ENCODE results near the gene SP100.

The SP100 gene

DNA sequence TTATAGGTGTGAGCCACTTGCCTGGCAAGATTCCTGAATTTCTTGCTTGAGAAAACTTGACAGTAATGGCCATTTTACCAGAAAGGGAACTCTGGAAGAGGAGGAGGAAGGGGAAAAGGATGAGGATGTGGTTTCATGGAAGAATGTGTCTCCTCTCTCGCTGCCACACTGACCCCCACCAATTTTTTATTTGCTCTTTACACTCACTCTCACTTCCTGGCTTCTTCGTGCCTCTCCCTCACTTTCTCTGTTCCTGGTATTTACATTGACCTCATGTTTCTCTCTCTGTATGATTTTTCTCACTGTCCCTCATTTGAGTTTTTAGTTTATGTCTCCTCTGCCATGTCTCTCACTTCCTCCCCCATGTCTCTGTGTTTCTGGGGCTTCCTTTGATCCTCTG lies 162.1 kb downstream of the SP100 start:
- no peak overlapping the region for H3K27ac ChIP-seq (ENCODE audit: low read length)
- peaks cover 0 to 2% of the 10 kb centered on the region in 2 donors for H3K27me3 ChIP-seq (ENCODE audit: control insufficient read depth in 1 of 2, insufficient read depth in 2 of 2, low read length in 2 of 2)
- H3K4me3 ChIP-seq (ENCODE audit: low read length in 2 of 2): no peak overlapping the region
- H3K4me1 ChIP-seq (ENCODE audit: control insufficient read depth, insufficient read depth, low read length): no peaks in the 10 kb centered on the region
- H3K9me3 ChIP-seq (ENCODE audit: control insufficient read depth in 2 of 2, low read length in 2 of 2): no peaks in the 10 kb centered on the region
- H3K9ac ChIP-seq (ENCODE audit: low read length in 2 of 2): no peak overlapping the region
- no peaks in the 10 kb centered on the region for H3K36me3 ChIP-seq (ENCODE audit: control insufficient read depth in 2 of 2, insufficient read depth in 2 of 2, low read length in 2 of 2)

- H3K4me3 ChIP-seq (ENCODE audit: low read length in 2 of 2): no peak overlapping the region
- no peak overlapping the region for H3K9ac ChIP-seq (ENCODE audit: low read length in 2 of 2)
- no peaks in the 10 kb centered on the region for H3K36me3 ChIP-seq (ENCODE audit: control insufficient read depth in 2 of 2, insufficient read depth in 2 of 2, low read length in 2 of 2)
- peaks cover 0 to 2% of the 10 kb centered on the region in 2 donors for H3K27me3 ChIP-seq (ENCODE audit: control insufficient read depth in 1 of 2, insufficient read depth in 2 of 2, low read length in 2 of 2)
- no peak overlapping the region for H3K27ac ChIP-seq (ENCODE audit: low read length)
- H3K9me3 ChIP-seq (ENCODE audit: control insufficient read depth in 2 of 2, low read length in 2 of 2): no peaks in the 10 kb centered on the region
- H3K4me1 ChIP-seq (ENCODE audit: control insufficient read depth, insufficient read depth, low read length): no peaks in the 10 kb centered on the region
These were observed 166.9 kb downstream of the SP100 start for GRCh38 chr2:230582851-230583283.

GRCh38 chr2:230583581-230583980 lies 167.6 kb downstream of the SP100 start:
- no peaks in the 10 kb centered on the region for H3K36me3 ChIP-seq (ENCODE audit: control insufficient read depth in 2 of 2, insufficient read depth in 2 of 2, low read length in 2 of 2)

GRCh38 chr2:230586328-230586982 lies 170.5 kb downstream of the SP100 start:
- Histone ChIP-seq H3K27me3 (ENCODE audit: control insufficient read depth in 1 of 2, insufficient read depth in 2 of 2, low read length in 2 of 2) (peaks cover 0 to 2% of the 10 kb centered on the region in 2 donors), H3K36me3 (ENCODE audit: control insufficient read depth in 2 of 2, insufficient read depth in 2 of 2, low read length in 2 of 2) (no peaks in the 10 kb centered on the region), H3K9me3 (ENCODE audit: control insufficient read depth in 2 of 2, low read length in 2 of 2) (no peaks in the 10 kb centered on the region), H3K4me1 (ENCODE audit: control insufficient read depth, insufficient read depth, low read length) (no peaks in the 10 kb centered on the region), H3K4me3 (ENCODE audit: low read length in 2 of 2) (no peak overlapping the region), H3K27ac (ENCODE audit: low read length) (no peak overlapping the region), H3K9ac (ENCODE audit: low read length in 2 of 2) (no peak overlapping the region)

More at GRCh38 chr2:230583581-230583980, 167.6 kb downstream of the SP100 start:
- no peaks in the 10 kb centered on the region for H3K4me1 ChIP-seq (ENCODE audit: control insufficient read depth, insufficient read depth, low read length)
- H3K9me3 ChIP-seq (ENCODE audit: control insufficient read depth in 2 of 2, low read length in 2 of 2): no peaks in the 10 kb centered on the region
- H3K27me3 ChIP-seq (ENCODE audit: control insufficient read depth in 1 of 2, insufficient read depth in 2 of 2, low read length in 2 of 2): peaks cover 0 to 2% of the 10 kb centered on the region in 2 donors
- no peak overlapping the region for H3K27ac ChIP-seq (ENCODE audit: low read length)
- no peak overlapping the region for H3K9ac ChIP-seq (ENCODE audit: low read length in 2 of 2)
- no peak overlapping the region for H3K4me3 ChIP-seq (ENCODE audit: low read length in 2 of 2)

GRCh38 chr2:230589025-230589424 lies 173.0 kb downstream of the SP100 start:
- no peaks in the 10 kb centered on the region for H3K4me1 ChIP-seq (ENCODE audit: control insufficient read depth, insufficient read depth, low read length)
- H3K9ac ChIP-seq (ENCODE audit: low read length in 2 of 2): no peak overlapping the region
- no peaks in the 10 kb centered on the region for H3K27me3 ChIP-seq (ENCODE audit: control insufficient read depth in 1 of 2, insufficient read depth in 2 of 2, low read length in 2 of 2)
- H3K36me3 ChIP-seq (ENCODE audit: control insufficient read depth in 2 of 2, insufficient read depth in 2 of 2, low read length in 2 of 2): no peaks in the 10 kb centered on the region
- H3K9me3 ChIP-seq (ENCODE audit: control insufficient read depth in 2 of 2, low read length in 2 of 2): no peaks in the 10 kb centered on the region
- no peak overlapping the region for H3K4me3 ChIP-seq (ENCODE audit: low read length in 2 of 2)
- H3K27ac ChIP-seq (ENCODE audit: low read length): no peak overlapping the region

DNA sequence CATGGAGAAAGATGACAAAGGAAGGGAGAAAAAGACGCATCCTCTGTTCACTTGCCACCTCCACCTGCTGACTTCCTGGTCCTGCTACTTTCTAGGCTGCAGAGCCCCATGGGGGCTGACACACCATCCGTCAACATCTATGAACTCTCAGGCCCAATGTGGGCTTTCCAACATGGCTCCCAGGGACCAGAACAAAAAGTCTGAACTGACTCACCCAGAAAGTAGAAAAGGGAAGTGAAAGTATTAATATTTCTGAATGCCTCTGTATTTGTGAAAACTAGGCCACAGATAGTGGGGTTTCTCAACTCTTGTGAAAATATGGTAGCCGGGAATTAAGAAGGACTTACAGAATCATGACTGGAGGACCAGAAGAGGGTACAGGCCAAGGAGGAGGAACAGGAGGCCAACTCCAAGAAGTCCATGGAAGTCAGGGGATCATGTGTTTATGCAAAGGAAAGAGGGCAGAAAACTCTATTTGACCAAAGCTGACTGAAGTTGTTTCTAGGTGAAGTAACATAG lies 173.6 kb downstream of the SP100 start:
- no peak overlapping the region for H3K4me3 ChIP-seq (ENCODE audit: low read length in 2 of 2)
- no peak overlapping the region for H3K27ac ChIP-seq (ENCODE audit: low read length)
- H3K9me3 ChIP-seq (ENCODE audit: control insufficient read depth in 2 of 2, low read length in 2 of 2): no peaks in the 10 kb centered on the region
- H3K4me1 ChIP-seq (ENCODE audit: control insufficient read depth, insufficient read depth, low read length): no peaks in the 10 kb centered on the region
- no peaks in the 10 kb centered on the region for H3K36me3 ChIP-seq (ENCODE audit: control insufficient read depth in 2 of 2, insufficient read depth in 2 of 2, low read length in 2 of 2)
- peaks cover 0 to 2% of the 10 kb centered on the region in 2 donors for H3K27me3 ChIP-seq (ENCODE audit: control insufficient read depth in 1 of 2, insufficient read depth in 2 of 2, low read length in 2 of 2)
- no peak overlapping the region for H3K9ac ChIP-seq (ENCODE audit: low read length in 2 of 2)

DNA sequence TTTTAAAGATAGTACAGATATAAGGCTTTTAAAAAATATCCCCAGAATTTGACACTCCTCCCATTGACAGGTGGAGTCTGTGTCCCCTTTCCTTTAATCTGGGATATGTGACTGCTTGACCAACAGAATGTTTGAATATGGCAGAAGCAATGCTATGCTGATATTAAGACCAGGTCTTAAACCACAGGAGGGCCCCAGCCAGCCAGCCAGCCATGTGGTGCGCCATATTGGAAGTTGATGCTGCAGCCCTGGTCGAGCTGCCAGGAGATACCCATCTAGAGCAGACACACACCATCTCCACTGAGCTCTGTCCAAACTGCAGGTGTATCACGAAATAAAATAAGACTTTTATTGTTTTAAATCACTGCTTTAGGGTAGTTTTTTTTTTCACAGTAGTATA lies 174.3 kb downstream of the SP100 start:
- Histone ChIP-seq H3K4me1 (ENCODE audit: control insufficient read depth, insufficient read depth, low read length) (no peaks in the 10 kb centered on the region), H3K9ac (ENCODE audit: low read length in 2 of 2) (no peak overlapping the region), H3K9me3 (ENCODE audit: control insufficient read depth in 2 of 2, low read length in 2 of 2) (no peaks in the 10 kb centered on the region), H3K4me3 (ENCODE audit: low read length in 2 of 2) (no peak overlapping the region), H3K27ac (ENCODE audit: low read length) (no peak overlapping the region), H3K27me3 (ENCODE audit: control insufficient read depth in 1 of 2, insufficient read depth in 2 of 2, low read length in 2 of 2) (peaks cover 0 to 2% of the 10 kb centered on the region in 2 donors), H3K36me3 (ENCODE audit: control insufficient read depth in 2 of 2, insufficient read depth in 2 of 2, low read length in 2 of 2) (no peaks in the 10 kb centered on the region)

DNA sequence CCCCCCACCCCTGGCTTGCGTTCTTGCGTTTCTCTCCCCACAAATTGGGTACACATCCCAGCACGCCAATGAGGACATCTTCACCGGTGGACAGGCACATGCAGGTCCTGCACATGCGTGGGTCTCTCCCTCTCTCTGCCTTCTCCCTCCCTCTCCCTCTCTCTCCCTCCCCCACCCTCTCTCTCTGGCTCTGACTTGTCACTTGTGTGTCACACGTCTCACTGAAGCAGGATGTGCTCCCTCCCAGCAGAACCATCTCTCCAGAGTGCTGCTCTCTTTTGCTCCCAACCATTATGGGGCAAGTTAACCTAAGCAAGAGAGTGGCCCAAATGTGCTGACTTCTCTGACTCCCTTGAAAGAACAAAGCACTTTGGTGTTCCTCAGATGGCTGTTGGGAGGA lies 175.8 kb downstream of the SP100 start:
- peaks cover 0 to 2% of the 10 kb centered on the region in 2 donors for H3K27me3 ChIP-seq (ENCODE audit: control insufficient read depth in 1 of 2, insufficient read depth in 2 of 2, low read length in 2 of 2)
- no peak overlapping the region for H3K27ac ChIP-seq (ENCODE audit: low read length)
- no peaks in the 10 kb centered on the region for H3K36me3 ChIP-seq (ENCODE audit: control insufficient read depth in 2 of 2, insufficient read depth in 2 of 2, low read length in 2 of 2)
- H3K4me1 ChIP-seq (ENCODE audit: control insufficient read depth, insufficient read depth, low read length): no peaks in the 10 kb centered on the region
- H3K9ac ChIP-seq (ENCODE audit: low read length in 2 of 2): no peak overlapping the region
- no peak overlapping the region for H3K4me3 ChIP-seq (ENCODE audit: low read length in 2 of 2)
- no peaks in the 10 kb centered on the region for H3K9me3 ChIP-seq (ENCODE audit: control insufficient read depth in 2 of 2, low read length in 2 of 2)

DNA sequence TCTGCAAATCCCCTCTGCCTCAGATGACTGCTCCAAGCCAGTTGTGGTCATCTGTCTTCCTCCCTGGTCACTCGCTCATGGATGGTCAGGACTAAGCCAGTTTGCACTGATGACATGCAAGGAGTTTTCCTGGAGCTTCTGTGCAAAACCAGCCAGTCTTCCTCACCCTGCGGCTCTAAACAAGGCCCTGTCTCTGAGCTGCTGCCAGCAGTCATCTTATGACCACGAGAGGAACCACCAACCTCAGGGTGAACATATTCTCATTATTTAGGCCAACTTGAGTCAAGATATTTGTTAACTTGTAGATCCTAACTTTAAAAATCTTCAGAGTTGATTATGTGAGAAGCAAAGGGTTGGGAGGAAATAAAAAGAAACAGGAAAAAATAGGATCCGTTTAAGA lies 176.8 kb downstream of the SP100 start:
- Histone ChIP-seq H3K4me3 (ENCODE audit: low read length in 2 of 2) (no peak overlapping the region), H3K27ac (ENCODE audit: low read length) (no peak overlapping the region), H3K9me3 (ENCODE audit: control insufficient read depth in 2 of 2, low read length in 2 of 2) (no peaks in the 10 kb centered on the region), H3K36me3 (ENCODE audit: control insufficient read depth in 2 of 2, insufficient read depth in 2 of 2, low read length in 2 of 2) (no peaks in the 10 kb centered on the region), H3K4me1 (ENCODE audit: control insufficient read depth, insufficient read depth, low read length) (no peaks in the 10 kb centered on the region), H3K27me3 (ENCODE audit: control insufficient read depth in 1 of 2, insufficient read depth in 2 of 2, low read length in 2 of 2) (peaks cover 0 to 2% of the 10 kb centered on the region in 2 donors), H3K9ac (ENCODE audit: low read length in 2 of 2) (no peak overlapping the region)

All from stomach smooth muscle (tissue), 2 donors.